ENCODE results near the gene SEC61G. TPM values are rescaled to one million over a fixed set of nuclear protein-coding genes. Genes with fewer than 3 reads are reported as not detected.

The SEC61G gene
- total and polyA plus RNA-seq, 10 of the 15 experiments (the other 5 are each of a cell fraction or from before 2014, with no cell fraction given), result 163 to 809 (median 346) TPM

DNA sequence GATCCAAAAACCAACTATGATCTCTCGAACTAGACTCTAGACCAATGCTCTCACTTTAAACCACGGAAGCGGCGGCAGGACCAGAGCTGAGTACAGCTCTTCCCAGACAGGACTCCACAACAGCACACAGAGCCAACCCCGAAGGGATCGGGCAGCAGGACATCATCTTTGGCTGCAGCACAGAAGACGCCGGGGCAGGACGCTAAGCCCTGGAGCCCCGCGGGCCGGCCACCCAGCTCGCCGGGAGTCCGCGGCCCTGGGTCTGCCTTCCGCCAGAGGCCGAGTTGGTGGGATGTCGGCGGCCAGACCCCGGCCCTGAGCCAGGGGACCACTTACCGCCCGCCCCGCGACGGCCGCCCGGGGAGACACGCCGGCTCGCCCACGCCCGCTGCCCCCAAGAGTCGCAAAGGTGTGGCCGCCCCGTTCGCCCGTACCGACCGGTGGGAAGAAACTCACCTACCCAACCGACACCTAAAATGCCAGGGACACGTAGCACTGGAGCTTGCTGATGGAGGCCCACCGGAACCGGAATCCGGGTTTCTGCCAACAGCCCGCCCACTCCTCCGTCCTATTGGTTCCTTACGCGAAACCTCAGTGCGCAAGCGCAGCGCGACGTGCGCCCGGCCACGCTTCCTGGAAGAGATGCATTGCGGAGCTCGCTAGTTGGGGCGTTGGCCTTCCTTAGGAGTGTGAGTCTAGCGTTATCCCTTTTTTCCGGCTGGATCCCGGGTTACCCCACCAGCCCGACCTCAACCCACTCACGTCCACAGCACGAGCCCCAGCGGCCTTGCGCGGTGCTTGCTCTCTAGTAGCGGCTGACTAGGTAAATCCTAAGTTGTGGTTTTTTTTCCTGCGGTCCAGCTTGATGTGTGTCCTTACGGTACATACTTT, at the start of gene SEC61G (continued):
- TF ChIP-seq, protein P1, sequence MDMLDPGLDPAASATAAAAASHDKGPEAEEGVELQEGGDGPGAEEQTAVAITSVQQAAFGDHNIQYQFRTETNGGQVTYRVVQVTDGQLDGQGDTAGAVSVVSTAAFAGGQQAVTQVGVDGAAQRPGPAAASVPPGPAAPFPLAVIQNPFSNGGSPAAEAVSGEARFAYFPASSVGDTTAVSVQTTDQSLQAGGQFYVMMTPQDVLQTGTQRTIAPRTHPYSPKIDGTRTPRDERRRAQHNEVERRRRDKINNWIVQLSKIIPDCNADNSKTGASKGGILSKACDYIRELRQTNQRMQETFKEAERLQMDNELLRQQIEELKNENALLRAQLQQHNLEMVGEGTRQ (IDR thresholded peaks at IDR 0.05; ENCODE audit: borderline replicate concordance, low read depth, low read length), result no peak
- TF ChIP-seq, protein P2, sequence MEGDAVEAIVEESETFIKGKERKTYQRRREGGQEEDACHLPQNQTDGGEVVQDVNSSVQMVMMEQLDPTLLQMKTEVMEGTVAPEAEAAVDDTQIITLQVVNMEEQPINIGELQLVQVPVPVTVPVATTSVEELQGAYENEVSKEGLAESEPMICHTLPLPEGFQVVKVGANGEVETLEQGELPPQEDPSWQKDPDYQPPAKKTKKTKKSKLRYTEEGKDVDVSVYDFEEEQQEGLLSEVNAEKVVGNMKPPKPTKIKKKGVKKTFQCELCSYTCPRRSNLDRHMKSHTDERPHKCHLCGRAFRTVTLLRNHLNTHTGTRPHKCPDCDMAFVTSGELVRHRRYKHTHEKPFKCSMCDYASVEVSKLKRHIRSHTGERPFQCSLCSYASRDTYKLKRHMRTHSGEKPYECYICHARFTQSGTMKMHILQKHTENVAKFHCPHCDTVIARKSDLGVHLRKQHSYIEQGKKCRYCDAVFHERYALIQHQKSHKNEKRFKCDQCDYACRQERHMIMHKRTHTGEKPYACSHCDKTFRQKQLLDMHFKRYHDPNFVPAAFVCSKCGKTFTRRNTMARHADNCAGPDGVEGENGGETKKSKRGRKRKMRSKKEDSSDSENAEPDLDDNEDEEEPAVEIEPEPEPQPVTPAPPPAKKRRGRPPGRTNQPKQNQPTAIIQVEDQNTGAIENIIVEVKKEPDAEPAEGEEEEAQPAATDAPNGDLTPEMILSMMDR (IDR thresholded peaks at IDR 0.05 in 2 of 3, conservative IDR thresholded peaks at IDR 0.05 in 1 of 3; ENCODE audit: control insufficient read depth in 2 of 3, extremely low read depth in 1 of 3, insufficient read depth in 1 of 3, low read depth in 3 of 3, low read length in 3 of 3), result no peak
- peak; percentile 52 to 60; a peak in 3 of 4 replicates for TF ChIP-seq IKZF2 (IDR thresholded peaks at IDR 0.05)
- 0 out of 2 replicates have a peak, but pooled peaks have one; percentile 32 for TF ChIP-seq BACH1 (IDR thresholded peaks at IDR 0.05; ENCODE audit: borderline replicate concordance)
- TF ChIP-seq, protein P3, sequence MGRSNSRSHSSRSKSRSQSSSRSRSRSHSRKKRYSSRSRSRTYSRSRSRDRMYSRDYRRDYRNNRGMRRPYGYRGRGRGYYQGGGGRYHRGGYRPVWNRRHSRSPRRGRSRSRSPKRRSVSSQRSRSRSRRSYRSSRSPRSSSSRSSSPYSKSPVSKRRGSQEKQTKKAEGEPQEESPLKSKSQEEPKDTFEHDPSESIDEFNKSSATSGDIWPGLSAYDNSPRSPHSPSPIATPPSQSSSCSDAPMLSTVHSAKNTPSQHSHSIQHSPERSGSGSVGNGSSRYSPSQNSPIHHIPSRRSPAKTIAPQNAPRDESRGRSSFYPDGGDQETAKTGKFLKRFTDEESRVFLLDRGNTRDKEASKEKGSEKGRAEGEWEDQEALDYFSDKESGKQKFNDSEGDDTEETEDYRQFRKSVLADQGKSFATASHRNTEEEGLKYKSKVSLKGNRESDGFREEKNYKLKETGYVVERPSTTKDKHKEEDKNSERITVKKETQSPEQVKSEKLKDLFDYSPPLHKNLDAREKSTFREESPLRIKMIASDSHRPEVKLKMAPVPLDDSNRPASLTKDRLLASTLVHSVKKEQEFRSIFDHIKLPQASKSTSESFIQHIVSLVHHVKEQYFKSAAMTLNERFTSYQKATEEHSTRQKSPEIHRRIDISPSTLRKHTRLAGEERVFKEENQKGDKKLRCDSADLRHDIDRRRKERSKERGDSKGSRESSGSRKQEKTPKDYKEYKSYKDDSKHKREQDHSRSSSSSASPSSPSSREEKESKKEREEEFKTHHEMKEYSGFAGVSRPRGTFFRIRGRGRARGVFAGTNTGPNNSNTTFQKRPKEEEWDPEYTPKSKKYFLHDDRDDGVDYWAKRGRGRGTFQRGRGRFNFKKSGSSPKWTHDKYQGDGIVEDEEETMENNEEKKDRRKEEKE (IDR thresholded peaks at IDR 0.05), result no peak
- TF ChIP-seq, protein P4, sequence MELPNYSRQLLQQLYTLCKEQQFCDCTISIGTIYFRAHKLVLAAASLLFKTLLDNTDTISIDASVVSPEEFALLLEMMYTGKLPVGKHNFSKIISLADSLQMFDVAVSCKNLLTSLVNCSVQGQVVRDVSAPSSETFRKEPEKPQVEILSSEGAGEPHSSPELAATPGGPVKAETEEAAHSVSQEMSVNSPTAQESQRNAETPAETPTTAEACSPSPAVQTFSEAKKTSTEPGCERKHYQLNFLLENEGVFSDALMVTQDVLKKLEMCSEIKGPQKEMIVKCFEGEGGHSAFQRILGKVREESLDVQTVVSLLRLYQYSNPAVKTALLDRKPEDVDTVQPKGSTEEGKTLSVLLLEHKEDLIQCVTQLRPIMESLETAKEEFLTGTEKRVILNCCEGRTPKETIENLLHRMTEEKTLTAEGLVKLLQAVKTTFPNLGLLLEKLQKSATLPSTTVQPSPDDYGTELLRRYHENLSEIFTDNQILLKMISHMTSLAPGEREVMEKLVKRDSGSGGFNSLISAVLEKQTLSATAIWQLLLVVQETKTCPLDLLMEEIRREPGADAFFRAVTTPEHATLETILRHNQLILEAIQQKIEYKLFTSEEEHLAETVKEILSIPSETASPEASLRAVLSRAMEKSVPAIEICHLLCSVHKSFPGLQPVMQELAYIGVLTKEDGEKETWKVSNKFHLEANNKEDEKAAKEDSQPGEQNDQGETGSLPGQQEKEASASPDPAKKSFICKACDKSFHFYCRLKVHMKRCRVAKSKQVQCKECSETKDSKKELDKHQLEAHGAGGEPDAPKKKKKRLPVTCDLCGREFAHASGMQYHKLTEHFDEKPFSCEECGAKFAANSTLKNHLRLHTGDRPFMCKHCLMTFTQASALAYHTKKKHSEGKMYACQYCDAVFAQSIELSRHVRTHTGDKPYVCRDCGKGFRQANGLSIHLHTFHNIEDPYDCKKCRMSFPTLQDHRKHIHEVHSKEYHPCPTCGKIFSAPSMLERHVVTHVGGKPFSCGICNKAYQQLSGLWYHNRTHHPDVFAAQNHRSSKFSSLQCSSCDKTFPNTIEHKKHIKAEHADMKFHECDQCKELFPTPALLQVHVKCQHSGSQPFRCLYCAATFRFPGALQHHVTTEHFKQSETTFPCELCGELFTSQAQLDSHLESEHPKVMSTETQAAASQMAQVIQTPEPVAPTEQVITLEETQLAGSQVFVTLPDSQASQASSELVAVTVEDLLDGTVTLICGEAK (IDR thresholded peaks at IDR 0.05; ENCODE audit: borderline replicate concordance), result peak; percentile 93
- TF ChIP-seq RAD51 (IDR thresholded peaks at IDR 0.05), result no peak
- no peak for TF ChIP-seq RAD21 (IDR thresholded peaks at IDR 0.05; ENCODE audit: insufficient read depth, low read depth, low read length)
- TF ChIP-seq, protein P5, sequence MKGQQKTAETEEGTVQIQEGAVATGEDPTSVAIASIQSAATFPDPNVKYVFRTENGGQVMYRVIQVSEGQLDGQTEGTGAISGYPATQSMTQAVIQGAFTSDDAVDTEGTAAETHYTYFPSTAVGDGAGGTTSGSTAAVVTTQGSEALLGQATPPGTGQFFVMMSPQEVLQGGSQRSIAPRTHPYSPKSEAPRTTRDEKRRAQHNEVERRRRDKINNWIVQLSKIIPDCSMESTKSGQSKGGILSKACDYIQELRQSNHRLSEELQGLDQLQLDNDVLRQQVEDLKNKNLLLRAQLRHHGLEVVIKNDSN (IDR thresholded peaks at IDR 0.05; ENCODE audit: borderline replicate concordance, extremely low read length, insufficient read depth, low read depth, low read length), result no peak
- TF ChIP-seq SIN3A (IDR thresholded peaks at IDR 0.05; ENCODE audit: low read depth, low read length), result peak; percentile 47
- peak; percentile 82 for TF ChIP-seq YY1 (IDR thresholded peaks at IDR 0.05; ENCODE audit: low read depth, low read length)
- TF ChIP-seq CHD4 (IDR thresholded peaks at IDR 0.05), result no peak
- TF ChIP-seq PAX8 (IDR thresholded peaks at IDR 0.05), result no peak
- peak; percentile 66; the same call in 1 of the 2 replicates for TF ChIP-seq ZBED1 (IDR thresholded peaks at IDR 0.05; ENCODE audit: borderline replicate concordance)
- peak; percentile 79; the same call in 1 of the 2 replicates for TF ChIP-seq PAX5 (IDR thresholded peaks at IDR 0.05; ENCODE audit: borderline replicate concordance, low read depth, low read length)
- no peak for TF ChIP-seq KDM1A (IDR thresholded peaks at IDR 0.05; ENCODE audit: borderline replicate concordance)
- no peak for TF ChIP-seq SREBF2 (IDR thresholded peaks at IDR 0.05; ENCODE audit: low read length)
- TF ChIP-seq SPI1 (IDR thresholded peaks at IDR 0.05; ENCODE audit: borderline replicate concordance, insufficient read depth, low read depth, low read length), result no peak
